Measurements from ENCODE around the gene TOMM20L.

TOMM20L gene

DNA sequence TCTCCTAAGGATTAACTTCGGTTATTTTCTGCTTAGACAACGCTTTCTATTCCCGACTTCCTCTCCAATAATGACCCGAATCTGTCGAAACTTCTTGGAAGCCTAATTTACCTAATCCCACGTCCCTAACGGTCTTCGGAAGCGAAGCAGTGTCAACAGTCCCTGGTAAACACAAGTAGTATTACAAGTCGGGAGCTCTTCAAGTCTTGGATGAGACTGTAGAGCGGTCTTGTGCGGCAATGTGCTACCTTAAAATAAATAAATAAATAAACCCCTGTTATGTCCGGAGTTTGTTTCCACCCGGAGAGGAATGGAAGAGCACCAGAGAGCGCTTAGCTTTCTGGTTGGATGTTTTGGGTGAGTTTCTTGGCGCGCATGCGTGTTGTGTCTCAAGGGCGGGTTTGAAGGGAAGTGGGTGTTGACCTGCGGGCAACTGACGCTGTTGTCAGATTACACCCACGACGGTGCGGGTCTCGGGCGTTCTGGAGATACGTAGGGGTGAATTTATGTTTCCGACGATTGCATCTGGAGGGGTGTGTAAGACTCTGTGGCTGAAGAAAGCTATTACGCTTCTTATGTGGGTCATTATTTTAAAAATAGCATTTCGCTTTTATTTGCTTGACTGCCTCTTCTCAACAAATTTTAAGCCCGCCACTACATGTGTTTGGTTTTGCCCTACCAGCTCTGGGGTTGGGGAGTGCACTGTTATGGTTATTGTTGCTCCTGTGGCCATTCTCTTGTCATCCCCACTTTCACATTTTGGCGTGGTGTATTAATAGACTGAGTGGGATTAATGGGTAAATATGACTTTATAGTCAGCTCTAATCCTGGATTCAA, 31.8 kb downstream of the TOMM20L start, which contains the start of the genes KIAA0586 and TIMM9:
KIAA0586 (plus strand) TSS at position 439 of the 837 bp plus-strand sequence. CDS start 546 bp downstream, outside the sequence.
TIMM9 (minus strand) TSS at position 251 of the 837 bp plus-strand sequence. CDS start 15,586 bp downstream, outside the sequence.
- DNase-seq = peak; percentile 97

DNA sequence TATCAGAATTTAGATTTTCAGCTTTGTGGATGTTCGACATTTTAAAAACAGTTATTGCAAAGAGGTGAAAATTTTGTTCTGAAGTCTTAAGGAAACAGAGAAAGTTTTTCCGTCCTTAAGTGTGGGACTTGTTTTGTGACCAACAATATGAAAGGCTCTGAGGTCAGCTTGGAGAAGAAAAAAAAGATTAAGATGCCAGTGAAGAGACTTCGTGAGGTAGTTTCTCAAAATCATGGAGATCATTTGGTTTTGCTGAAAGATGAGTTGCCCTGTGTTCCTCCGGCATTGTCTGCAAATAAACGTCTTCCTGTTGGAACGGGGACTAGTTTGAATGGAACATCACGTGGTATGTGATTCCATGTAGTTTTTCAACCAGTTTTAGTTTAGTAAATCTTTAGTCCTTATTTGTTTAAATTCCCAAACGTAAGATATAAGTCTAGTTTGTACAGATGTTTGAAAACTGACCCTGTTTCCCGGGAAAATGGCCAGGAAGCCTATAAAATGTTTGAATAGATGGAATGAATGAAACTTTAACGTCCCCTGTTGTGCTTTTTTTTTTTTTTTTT, 32.5 kb downstream of the TOMM20L start:
- DNase-seq = peak; percentile 15

DNA sequence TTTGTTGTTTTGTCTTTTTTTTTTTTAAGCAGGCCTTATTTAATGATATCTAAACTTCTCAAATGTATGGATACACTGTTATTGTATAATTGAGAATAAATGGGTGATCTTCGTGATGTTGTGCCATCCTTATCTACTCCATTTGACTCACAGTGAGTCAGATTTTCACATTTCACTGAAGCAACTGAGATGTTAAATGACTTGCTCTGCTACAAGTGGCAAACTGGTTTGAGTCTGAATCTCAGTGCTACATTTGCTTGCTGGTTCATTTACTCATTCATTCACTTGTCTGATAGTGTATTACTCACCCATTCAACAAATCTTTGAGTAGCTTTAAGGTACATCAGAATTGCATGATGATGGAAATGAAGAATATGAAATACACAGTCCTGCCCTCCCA, 34.4 kb downstream of the TOMM20L start:
- DNase-seq = peak; percentile 23

DNA sequence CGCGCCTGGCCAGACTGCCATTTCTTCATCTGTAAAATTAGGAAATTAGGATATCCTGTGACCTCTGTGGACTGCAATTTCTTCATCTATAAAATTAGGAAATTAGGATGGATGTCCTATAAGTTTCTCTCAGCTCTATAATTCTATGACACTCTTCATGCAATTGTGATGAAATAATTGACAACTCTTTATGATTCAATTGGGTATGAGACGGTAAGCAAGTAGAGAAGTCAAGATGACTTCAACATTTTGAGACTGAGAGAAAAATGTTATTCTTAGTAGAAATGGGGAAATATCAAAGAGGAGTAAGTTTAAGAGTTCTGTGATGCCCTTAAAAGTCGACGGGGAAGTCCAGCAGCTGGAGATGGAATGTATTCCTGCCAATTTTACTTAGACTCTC, 43.7 kb downstream of the TOMM20L start:
- no peak for DNase-seq

DNA sequence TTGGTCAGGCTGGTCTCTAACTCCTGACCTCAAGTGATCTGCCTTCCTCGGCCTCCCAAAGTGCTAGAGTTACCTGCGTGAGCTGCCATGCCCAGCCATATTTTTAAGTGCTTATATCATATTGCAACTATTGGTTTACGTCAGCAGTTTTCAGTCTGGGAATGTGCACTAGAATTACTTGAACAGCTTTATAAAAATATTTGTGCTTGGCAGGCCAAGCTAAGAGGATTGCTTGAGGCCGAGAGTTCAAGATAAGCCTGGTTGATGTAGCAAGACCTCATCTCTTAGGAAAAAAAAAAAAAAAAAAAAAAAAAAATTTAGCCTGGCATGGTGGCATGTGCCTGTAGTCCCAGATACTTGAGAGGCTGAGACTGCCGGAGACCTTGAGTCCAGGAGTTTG, 48.9 kb downstream of the TOMM20L start:
- no peak for DNase-seq

DNA sequence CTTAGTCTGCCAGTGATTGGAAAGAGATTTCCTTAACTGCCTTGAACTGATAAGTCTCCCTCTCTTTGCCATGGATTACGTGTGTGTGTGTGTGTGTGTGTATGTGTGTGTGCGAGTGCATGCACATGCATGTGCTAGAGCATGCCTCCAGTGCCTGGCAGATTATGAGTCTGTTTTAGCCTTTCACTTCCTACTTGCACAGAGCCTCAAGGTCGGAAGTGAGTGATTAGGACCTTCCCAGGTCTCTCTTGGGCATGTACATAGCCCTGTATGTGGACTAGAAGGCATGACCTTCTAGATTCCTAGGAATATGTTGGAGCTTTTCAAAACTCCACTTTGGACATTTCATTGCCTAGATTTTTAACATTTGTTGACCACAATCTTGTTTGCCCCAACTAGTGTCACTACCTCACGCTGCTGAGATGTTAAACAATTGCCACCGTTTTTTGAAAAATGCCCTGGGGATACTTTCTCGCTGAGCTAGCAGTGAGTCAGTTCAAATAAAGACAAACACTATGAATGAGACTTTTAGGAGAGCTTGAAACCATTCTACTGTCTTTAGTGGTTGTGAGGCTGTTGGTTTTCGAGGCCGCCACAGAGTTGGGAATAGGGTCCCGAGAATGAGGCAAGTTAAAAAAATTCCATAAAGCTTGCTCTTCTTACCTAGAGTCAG, 60.0 kb downstream of the TOMM20L start:
- DNase-seq = no peak

All from stimulated activated CD4-positive, alpha-beta T cell treated with anti-CD3 and anti-CD28 coated beads, Interleukin-4, amount 100 ng/mL, for 24 hours (primary cell).